HG02642 (cell line): ENCODE measurements around the gene RHBDL1.

Experiments used
- ATAC-seq: cut with Tn5 transposase; IDR thresholded peaks from one replicate; pipeline ENCODE4 v1.9.1; 2021; ENCODE audit warnings: mild to moderate bottlenecking; ENCODE audit not compliant: unreplicated experiment, poor library complexity

Gene RHBDL1

DNA sequence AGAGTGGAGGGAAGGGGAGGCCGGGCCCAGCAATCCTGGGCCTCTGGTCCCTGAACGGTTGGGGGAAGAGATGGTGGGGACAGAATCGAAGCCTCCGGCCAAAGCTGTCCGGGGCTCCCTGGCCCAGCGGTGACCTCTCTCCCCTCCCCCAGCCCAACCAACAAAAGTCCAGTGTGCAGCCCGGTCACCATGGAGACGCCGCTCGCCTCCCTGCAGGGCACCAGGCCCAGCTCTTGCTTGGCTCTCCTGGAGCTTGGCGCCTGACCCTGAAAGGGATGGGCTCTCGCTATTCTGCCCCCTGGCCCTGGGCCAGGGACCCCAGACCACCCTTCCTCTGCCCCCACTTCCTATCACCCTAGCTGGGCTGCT, 40.7 kb downstream of the RHBDL1 start:
- no peak for ATAC-seq

GRCh38 chr16:716768-717325, 41.4 kb downstream of the RHBDL1 start:
- ATAC-seq = no peak

DNA sequence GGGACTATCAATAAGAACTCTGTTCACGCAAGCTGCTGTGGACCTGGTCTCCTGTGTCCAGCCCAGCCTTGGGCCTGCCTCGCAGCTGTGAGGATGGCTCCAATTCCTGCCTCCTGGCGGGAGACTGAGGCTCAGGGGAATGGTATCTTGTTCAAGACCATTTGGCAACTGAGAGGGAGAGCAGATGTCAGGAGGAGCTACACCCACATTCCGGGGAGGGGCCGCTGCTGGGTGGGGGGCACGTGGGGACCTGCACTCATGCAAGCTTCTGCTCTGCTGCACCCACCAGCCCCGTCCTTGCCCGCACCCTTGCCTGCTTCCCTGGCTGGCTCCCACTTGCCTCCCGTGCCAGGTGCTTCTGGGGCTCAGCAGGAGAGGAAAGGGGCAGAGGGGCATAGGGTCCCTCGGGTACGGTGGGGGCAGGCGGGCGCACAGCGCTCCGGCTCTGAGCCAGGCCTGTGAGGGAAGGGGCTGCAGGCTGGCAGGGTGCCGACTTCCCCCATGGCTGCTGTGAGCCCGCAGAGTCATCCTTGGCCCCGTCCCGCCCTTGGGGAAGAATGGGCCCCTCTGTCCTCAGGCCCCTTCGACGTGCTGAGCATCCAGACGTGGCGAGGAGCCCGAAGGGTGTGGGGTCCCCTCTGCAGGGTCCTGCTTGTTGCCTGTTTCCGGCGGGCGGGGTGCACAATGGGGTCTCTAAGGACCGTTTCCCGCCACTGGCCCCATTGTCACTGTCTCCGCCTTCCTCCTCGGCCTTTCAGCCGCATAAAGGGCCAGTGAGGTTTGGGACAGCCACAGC, 42.2 kb downstream of the RHBDL1 start:
- no peak for ATAC-seq

- ATAC-seq = no peak
Observed at GRCh38 chr16:718389-718788, 42.9 kb downstream of the RHBDL1 start.

DNA sequence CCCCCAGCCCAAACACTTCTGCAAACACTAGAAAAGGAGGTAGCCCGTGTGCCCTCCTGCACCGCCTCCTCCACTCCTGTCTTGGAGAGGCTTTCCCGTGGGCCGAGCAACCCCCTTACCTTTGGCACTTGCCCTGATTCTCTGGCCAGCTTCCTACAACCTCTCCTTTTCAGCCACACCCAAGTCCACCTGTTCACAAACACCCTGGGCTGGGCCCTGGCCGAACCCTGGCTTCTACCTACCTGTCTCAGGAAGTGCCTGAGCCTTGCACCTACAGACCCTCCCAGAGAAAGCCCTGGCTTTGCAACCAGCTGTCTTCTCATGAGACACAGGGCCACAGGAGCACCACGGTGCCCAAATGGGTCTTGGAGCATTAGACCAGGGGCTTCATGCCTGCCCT, 43.5 kb downstream of the RHBDL1 start:
- ATAC-seq = no peak

DNA sequence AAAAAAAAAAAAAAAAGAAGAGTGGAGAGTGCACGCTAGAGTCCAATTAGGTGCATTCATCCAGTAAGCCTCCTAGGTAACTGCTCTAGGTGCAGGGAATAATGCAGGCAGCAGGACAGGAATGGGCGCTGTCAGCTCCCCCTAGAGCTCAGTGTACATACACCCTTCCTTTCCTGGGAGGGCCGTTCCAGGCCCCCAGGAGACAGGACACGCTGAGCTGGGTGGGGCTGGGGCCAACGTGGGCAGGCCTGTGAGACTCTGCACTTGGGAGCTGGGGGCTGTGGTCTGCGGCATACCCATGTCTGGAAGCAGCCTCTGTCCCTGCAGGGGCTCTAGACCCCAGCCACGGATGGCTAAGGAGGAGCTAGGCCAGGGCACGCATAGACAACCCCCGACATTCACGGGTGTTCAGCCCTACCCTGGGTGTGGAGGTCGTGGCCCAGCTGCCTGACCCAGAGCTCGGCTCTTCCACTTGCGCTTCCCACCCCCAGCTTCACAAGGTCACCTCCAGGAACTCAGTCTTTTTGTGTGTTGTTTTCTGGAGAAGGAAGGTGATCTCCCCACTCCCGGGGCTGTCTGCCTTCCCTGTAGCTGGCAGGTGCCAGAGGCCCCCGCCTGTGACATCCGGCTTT, 44.5 kb downstream of the RHBDL1 start:
- no peak for ATAC-seq

DNA sequence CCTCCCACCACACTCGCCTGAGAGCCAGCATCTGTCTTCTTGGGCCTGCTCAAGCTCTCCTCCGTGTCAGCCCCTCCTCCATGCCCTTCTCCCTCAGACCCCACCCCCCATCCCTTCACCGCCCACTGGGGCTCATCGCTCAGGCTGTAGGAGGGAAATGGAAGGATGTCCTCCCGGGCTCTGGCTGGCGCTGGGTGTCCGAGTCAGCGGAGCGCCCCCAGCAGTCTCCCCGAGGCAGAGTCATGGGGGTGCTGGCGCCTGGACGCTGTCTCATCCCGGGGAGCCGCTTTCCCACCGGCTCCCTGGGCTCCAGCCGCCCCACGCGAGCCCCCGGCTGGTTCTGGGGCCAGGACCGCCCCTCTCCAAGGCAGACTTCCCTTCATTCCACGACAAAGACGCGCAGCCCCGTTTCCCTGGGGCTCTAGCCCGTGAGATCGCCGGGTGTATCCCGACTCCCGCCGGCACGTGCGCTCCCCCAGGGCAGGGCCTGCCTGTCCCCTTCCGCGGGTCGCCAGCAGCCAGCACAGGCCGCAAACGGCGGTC, 45.0 kb downstream of the RHBDL1 start:
- ATAC-seq = peak; percentile 22

- ATAC-seq = peak; percentile 73
Observed at GRCh38 chr16:720990-721764, 45.7 kb downstream of the RHBDL1 start, which contains the start of gene ANTKMT. TSS of gene ANTKMT (plus strand) at chr16:721146. CDS start at chr16:721275, 129 bp downstream.

DNA sequence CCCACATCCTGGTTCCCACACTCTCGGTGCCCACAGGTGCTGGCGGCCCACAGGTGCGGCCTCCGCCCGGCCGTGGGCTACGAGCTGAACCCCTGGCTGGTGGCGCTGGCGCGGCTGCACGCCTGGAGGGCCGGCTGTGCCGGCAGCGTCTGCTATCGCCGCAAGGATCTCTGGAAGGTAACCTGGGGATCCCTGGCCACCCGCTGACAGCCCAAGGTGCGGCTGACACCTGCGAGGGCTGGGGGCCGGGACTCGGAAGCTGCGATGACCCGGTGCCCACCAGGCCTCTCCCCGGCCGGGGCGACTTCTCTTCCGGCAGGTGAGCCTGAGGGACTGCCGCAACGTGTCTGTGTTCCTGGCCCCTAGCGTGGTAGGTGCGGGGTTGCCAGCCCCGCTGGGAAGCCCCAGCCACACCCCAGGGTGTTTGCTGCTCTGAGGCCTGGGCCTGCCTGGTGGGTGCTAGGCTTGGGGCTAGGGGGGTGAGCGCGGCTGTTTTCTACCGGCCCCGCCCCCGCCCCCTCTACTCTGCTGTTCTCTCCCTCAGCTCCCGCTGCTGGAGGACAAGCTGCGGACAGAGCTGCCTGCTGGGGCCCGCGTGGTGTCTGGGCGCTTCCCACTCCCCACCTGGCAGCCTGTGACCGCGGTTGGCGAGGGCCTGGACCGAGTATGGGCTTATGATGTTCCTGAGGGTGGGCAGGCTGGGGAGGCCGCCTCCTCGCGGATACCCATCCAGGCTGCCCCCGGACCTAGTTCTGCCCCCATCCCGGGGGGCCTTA, 46.5 kb downstream of the RHBDL1 start:
- ATAC-seq = no peak

DNA sequence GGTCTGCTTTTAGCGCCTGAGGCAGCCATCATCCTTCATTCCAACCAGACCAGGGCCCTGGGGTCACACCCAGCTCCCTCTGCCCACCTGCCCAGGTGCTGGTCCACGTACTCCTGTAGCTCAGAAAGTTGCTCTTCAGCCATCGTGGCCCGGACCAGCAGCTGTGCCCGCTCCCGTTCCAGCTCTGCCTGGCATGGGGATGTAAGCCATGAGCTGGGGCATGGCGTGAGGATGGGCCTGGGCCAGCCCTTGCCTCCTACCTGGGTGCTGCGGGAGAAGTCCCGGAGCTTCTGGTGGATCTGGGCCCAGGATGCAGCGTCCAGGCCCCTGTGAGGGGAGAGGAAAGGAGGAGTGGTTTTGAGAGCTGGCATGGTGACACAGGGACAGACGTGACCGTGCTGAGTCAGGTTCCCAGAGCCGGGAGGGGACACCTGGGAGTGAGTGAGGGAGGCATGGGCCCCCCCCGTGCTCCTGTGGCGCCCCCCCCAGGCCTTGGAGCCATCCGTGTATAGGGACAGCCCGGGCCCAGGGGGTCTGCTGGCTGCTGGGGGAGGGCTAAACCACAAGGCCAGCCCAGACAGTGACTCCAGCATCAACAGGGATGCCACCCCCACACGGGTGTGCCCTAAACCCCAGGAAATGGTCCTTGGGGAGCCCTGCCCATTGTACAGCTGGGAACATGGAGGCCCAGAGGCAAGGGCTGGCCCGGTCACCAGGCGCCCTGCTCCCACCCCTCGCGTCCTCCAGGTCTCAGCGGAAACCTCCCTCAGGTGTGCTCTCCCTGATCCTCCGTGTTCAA, 47.6 kb downstream of the RHBDL1 start:
- ATAC-seq = no peak

GRCh38 chr16:723695-724094, 48.2 kb downstream of the RHBDL1 start:
- no peak for ATAC-seq

DNA sequence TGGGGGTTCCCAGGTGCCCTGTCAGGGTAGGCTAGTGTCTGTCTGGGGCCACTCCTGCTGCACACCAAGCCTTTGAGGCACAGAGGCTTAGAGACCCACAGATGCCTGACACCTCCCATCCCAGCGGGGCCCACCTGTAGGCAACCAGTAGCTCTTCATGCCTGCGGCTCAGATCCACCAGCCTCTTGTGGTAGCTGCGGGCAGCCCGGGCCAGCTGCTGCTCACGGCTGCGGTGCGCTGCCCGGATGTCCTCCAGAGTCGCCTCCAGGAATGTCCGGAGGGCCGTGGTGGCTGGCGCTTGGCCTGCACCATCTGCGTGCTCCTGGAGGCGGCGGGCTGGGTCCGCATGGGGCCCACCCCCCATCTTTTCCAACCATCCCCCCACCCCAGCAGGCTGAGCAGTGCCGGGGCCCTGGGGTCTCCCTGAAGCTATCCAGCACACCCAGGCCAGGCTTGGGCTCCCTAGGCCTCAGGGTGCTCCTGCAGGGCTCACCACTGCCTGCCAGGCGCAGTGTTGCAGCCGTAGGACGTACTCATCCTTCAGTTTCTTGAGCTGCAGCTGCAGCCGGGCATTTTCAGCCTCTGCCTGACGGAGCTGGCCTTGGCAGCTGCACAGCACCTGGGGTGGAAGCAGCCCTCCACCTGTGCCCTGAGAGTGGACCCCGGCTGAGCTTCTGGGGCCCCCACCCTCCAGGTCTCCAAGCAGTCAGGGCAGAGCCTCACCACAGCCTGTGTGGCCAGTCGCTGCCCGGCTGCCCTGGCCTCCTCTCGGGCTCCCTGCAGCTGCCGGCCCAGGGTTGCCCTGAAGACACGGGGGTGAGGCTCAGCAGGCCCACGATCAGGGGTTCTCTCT, 48.9 kb downstream of the RHBDL1 start:
- no peak for ATAC-seq

GRCh38 chr16:725041-725376, 49.5 kb downstream of the RHBDL1 start:
- no peak for ATAC-seq

DNA sequence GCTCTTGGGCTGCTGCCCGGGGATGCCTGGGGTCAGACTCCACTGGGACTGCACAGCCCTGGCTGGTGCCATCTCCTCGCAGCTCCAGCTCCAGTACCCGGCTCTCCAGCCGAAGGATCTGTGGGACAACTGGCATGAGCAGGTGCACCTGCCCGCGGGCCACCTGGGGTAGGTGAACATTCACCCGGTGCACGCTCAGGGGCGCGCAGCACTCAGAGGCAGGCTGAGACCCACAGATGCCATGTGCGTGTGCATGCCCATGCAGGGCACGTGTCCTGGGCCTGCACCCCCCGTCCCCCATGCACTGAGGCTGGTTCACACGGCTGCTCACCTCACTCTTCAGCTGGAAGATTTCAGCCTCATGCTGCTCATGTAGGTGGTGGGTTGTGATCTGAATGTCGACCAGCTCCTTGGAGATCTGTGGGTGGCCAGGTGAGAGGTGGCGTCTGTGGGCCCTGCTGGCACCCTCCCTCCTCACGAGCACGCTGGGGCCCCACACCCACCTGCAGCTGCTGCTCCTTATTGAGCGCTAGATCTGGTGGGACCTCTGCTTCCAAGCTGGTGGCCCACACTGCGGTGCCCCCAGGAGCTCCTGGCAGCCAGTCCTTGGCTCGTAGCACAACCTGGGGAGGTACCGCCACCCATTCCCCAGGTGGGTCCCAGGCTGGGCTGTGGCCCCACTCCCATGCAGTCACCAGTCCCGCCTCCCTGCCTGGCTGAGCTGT, 50.2 kb downstream of the RHBDL1 start:
- ATAC-seq = no peak

DNA sequence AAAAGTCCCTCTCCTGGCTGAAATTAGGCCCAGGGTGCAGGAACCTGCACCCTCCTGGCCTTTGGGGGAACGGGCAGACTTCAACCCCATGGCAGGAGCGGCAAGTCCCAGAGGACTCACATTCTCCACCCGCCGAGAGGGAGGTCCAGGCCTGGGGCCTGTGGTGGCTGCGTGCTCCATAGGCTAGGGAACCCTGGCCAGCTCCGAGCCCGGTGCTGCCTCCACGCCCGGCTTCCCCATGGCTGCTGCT, 50.6 kb downstream of the RHBDL1 start:
- ATAC-seq = no peak

DNA sequence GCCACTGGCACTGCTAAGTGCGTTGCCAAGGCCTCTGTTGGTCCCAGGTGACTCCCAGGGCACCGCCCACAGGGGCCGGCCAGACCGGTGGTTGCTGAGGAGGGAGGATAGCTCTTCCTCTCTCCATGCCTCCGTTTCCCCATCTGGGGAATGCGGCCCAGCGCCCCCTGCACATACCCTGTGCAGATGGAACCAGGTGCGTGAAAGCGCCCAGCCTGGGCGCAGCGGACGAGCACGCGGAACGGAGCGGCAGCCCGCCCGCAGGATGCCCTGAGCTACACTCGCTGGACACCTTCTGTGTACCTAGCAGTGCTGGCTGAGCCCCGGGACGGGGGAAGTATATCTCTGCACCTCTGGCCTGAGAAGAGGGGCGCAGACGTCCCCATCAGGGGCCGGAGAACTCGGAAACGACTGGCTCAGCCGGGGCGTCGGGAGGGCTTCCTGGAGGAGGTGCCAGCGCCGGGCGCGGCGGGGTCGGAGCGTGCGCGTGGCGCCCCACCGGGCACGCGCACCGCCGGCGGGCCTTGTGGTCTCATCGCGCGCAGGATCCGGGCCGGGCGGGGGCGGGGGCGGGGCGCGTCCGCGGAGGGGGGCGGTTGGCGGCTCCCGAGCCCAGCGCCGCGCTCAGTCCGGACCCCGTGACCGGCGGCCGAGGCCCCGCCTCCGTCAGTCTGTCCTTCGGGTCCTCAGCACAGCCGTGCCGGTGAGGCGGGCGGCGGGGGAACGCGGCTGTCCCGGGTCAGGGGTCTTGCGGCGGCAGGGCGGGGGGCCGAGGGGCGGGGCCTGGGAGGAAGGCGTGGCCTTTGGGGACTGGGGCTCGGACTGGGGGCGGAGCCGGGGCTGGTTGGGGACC, 51.2 kb downstream of the RHBDL1 start, which contains the start of the genes CCDC78 and HAGHL:
Gene CCDC78, minus strand, starts transcription at position 6 of the 853 bp plus-strand sequence. CDS start 76 bp downstream, outside the sequence.
Gene HAGHL, plus strand, starts transcription at position 669 of the 853 bp plus-strand sequence. CDS start 404 bp downstream, outside the sequence.
- ATAC-seq = no peak
